ENCODE measurements around the gene PDXK. TPM values are rescaled to one million over a fixed set of nuclear protein-coding genes. Genes with fewer than 3 reads are reported as not detected.

Gene PDXK
- total and polyA plus RNA-seq, 2 of the 13 experiments (the other 11 are each of a cell fraction or from before 2014, with no cell fraction given) = 114 to 184 TPM

- TF ChIP-seq REL (CRISPR knock-in tag; conservative IDR thresholded peaks at IDR 0.05) (peak; percentile 34; the same call in 1 of the 2 replicates), IKZF5 (CRISPR knock-in tag; IDR thresholded peaks at IDR 0.05) (0 out of 2 replicates have a peak, but pooled peaks have one; percentile 16), SIX4 (CRISPR knock-in tag; IDR thresholded peaks at IDR 0.05) (peak; percentile 7; the same call in 1 of the 2 replicates), KLF15 (CRISPR knock-in tag; IDR thresholded peaks at IDR 0.05; ENCODE audit: borderline replicate concordance) (0 out of 2 replicates have a peak, but pooled peaks have one; percentile 64), ZNF256 (CRISPR knock-in tag; conservative IDR thresholded peaks at IDR 0.05) (0 out of 2 replicates have a peak, but pooled peaks have one; percentile 41), MNT (IDR thresholded peaks at IDR 0.05) (no peak), ZNF597 (CRISPR knock-in tag; IDR thresholded peaks at IDR 0.05) (no peak), SRSF1 (optimal IDR thresholded peaks at IDR 0.05; ENCODE audit: low read depth, low read length) (no peak), POLR2A (IDR thresholded peaks at IDR 0.05; ENCODE audit: insufficient read depth in 1 of 2, low read depth in 2 of 2, low read length in 2 of 2) (peak in 1 of 2 experiments; percentile 80; a peak in 2 of 4 replicates), HNRNPLL (IDR thresholded peaks at IDR 0.05; ENCODE audit: low read depth, low read length, poor library complexity, severe bottlenecking) (peak; percentile 70), HMGXB4 (CRISPR knock-in tag; IDR thresholded peaks at IDR 0.05; ENCODE audit: borderline replicate concordance in 1 of 2, low read depth in 1 of 2) (peak in 1 of 2 experiments; percentile 88; a peak in 3 of 4 replicates), ZHX2 (IDR thresholded peaks at IDR 0.05; ENCODE audit: low read depth) (no peak), ZHX2 (CRISPR knock-in tag; IDR thresholded peaks at IDR 0.05; ENCODE audit: borderline replicate concordance) (0 out of 2 replicates have a peak, but pooled peaks have one; percentile 60), HDAC2 (CRISPR knock-in tag; IDR thresholded peaks at IDR 0.05) (peak; percentile 12; the same call in 1 of the 2 replicates), ZNF282 (IDR thresholded peaks at IDR 0.05; ENCODE audit: partially characterized antibody) (no peak), ZNF136 (CRISPR knock-in tag; IDR thresholded peaks at IDR 0.05; ENCODE audit: low read depth) (0 out of 2 replicates have a peak, but pooled peaks have one; percentile 12), TCF7L2 (IDR thresholded peaks at IDR 0.05; ENCODE audit: low read depth, low read length) (no peak)
Observed at GRCh38 chr21:43775795-43776430, 57.0 kb downstream of the PDXK start, which contains the start of gene CSTB (continued).

All from HepG2 (cell line).